OCI-LY3 (cell line): ENCODE measurements around the gene ERC2.

Experiments
- CTCF ChIP-seq: fragments of 200-600, 300-600 bp; sonication (generic); IDR thresholded peaks from 2 replicates; pipeline ENCODE4 v1.5.1; 2014; ENCODE audit warnings: antibody characterized with exemption, low read length, low read depth
- EZH2phosphoT487 ChIP-seq: fragments of 200-600 bp; shearing (Covaris generic); IDR thresholded peaks from 2 replicates; pipeline ENCODE4 v1.6.1; 2018; ENCODE audit warnings: antibody characterized with exemption, mixed run types, low read depth

GRCh38 chr3:56415652-56416051 lies 52.6 kb downstream of the ERC2 start:
- TF ChIP-seq CTCF (no peak), EZH2phosphoT487 (no peak)
